Nephron progenitor cell (in vitro differentiated cells): ENCODE measurements around the gene HTR3E.

ENCODE experiments used
- DNase-seq: peaks from one replicate; pipeline ENCODE4 v3.0.0; 2021
- H3K27ac Mint-ChIP-seq: 2 replicates; pipeline ENCODE4 v1.8.0; 2021; ENCODE audit warnings: mild to moderate bottlenecking, moderate library complexity, mixed read lengths
- H3K27me3 Mint-ChIP-seq: 2 replicates; pipeline ENCODE4 v1.8.0; 2021; ENCODE audit warnings: mild to moderate bottlenecking, low read depth, mixed read lengths; ENCODE audit not compliant: poor library complexity
- H3K36me3 Mint-ChIP-seq: 2 replicates; pipeline ENCODE4 v1.8.0; 2021; ENCODE audit warnings: low read depth, mixed read lengths
- H3K4me1 Mint-ChIP-seq: 2 replicates; pipeline ENCODE4 v1.8.0; 2021; ENCODE audit warnings: mixed read lengths
- H3K4me3 Mint-ChIP-seq: 2 replicates; pipeline ENCODE4 v1.8.0; 2021; ENCODE audit warnings: mild to moderate bottlenecking, moderate library complexity, mixed read lengths
- H3K9me3 Mint-ChIP-seq: 2 replicates; pipeline ENCODE4 v1.8.0; 2021; ENCODE audit warnings: mild to moderate bottlenecking, moderate library complexity, mixed read lengths
- TF ChIP-seq, protein P1 (sequence below): fragments of 200-600 bp; sonication (generic); IDR thresholded peaks from 2 replicates; pipeline ENCODE4 v1.5.0; 2021; ENCODE audit warnings: antibody characterized with exemption

Gene HTR3E

DNA sequence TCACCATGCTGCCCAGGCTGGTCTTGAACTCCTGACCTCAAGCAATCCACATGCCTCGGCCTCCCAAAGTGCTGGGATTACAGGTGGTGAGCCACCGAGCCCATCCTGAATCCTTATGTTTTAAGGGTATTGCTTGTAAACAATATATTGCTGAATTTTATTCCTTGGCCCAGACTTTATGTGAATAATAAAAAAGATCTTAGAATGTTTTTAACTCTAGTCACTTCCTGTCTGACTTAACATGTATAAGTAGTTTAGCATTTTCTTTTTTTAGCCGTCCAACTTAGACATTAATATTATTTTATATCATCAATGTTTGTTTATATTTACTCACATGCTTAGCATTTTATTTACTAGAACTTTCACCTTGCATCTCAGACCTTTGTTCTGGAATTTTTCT is 29.1 kb downstream of the HTR3E start:
- TF ChIP-seq, protein P1, sequence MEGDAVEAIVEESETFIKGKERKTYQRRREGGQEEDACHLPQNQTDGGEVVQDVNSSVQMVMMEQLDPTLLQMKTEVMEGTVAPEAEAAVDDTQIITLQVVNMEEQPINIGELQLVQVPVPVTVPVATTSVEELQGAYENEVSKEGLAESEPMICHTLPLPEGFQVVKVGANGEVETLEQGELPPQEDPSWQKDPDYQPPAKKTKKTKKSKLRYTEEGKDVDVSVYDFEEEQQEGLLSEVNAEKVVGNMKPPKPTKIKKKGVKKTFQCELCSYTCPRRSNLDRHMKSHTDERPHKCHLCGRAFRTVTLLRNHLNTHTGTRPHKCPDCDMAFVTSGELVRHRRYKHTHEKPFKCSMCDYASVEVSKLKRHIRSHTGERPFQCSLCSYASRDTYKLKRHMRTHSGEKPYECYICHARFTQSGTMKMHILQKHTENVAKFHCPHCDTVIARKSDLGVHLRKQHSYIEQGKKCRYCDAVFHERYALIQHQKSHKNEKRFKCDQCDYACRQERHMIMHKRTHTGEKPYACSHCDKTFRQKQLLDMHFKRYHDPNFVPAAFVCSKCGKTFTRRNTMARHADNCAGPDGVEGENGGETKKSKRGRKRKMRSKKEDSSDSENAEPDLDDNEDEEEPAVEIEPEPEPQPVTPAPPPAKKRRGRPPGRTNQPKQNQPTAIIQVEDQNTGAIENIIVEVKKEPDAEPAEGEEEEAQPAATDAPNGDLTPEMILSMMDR = no peak

DNA sequence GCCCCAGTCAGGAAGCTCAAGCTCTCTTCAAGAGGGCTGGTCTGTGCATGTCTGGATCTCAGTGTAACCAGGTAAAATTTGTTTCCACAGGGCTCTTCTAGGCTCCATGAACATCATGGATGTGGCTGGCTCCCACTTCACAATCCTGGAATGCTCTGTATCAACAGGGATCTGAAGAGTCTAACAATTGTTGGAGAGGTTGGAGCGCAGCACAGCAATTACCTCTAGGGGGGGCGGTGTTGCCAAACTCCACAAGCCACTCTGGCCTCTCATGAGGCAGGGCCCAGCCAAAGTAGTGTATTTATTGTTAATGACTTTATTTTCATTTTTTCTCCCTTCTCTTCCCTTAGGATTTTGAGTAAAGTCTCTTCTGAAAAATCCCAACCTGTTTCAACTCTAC is 32.1 kb downstream of the HTR3E start:
- H3K27ac Mint-ChIP-seq = peak overlapping the region; percentile 7
- no peak overlapping the region for H3K4me3 Mint-ChIP-seq
- TF ChIP-seq, protein P1 = peak; percentile 43
- H3K9me3 Mint-ChIP-seq = no peaks in the 10 kb centered on the region
- DNase-seq = peak; percentile 40
- peaks cover 16% of the 10 kb centered on the region for H3K27me3 Mint-ChIP-seq
- H3K4me1 Mint-ChIP-seq = peaks cover 8% of the 10 kb centered on the region
- H3K36me3 Mint-ChIP-seq = no peaks in the 10 kb centered on the region

More for the DNA sequence above, 29.1 kb downstream of the HTR3E start:
- Mint-ChIP-seq H3K4me3 (no peak overlapping the region), H3K4me1 (no peaks in the 10 kb centered on the region), H3K27me3 (peaks cover 4% of the 10 kb centered on the region), H3K27ac (no peak overlapping the region), H3K9me3 (no peaks in the 10 kb centered on the region), H3K36me3 (no peaks in the 10 kb centered on the region)
- no peak for DNase-seq

DNA sequence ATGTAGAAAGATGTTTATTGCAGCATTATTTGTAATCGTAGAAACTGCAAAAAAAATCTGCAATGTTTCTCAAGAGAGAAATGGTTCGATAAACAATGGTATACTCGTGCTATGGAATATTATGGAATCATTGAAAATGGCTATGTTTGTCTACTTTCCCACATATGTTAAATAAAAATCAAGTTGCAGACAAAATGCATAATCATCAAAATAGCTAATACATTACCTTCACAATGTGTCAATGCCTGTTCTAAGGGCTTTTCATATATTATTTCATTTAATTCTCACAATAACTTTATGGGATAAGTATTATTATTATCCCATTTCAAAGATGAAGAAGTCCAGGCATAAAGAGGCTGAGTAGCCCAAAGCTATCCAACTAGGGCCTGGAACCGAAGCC is 36.1 kb downstream of the HTR3E start:
- Mint-ChIP-seq H3K27ac (no peak overlapping the region), H3K4me1 (peaks cover 40% of the 10 kb centered on the region), H3K27me3 (peaks cover 14% of the 10 kb centered on the region), H3K9me3 (no peaks in the 10 kb centered on the region), H3K4me3 (no peak overlapping the region), H3K36me3 (peaks cover 6% of the 10 kb centered on the region)
- TF ChIP-seq, protein P1 = no peak
- no peak for DNase-seq

DNA sequence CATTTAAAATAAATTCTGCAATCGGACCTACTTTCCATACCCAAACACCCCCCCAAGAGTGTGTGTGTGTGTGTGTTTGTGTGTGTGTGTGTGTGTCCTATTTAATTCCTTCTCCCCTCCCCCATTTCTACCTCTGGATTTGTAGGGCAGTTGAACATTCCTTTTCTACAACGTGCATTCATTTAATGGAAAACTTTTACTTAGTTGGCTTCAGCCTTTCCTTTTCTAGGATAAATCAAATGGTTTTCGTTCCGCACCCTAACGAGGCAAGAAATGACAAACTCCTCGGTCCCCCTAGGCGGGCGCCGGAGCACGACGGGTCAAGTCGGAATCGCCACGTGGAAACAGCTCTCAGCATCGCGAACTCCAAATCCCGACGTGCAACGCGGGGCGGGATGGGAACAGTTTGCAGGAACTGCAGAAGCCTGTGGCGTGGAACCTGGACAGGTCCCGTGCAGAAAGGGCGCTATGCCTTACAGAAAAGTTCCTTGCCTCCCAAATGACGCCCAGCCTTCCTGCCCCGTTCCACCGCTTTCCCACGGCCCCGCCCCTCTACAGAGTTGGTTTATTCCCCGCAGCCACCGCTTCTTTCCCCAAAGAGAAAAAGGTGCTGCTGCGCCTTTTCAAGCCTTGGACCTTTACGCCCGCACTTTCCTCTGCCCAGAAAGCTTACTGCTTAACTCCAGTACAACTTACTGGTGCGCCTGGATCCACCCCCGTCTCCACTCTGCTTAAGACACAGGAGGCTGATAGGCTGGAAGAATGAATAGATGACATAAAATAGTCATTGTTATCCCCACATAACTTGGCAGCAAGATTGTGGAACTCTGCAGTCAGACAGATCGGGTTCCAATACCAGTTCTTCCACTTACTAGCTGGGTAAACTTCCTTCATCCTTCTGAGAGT is 37.2 kb downstream of the HTR3E start:
- TF ChIP-seq, protein P1 = no peak
- Mint-ChIP-seq H3K4me1 (peaks cover 40% of the 10 kb centered on the region), H3K4me3 (peak overlapping the region; percentile 99), H3K9me3 (no peaks in the 10 kb centered on the region), H3K36me3 (peaks cover 7% of the 10 kb centered on the region), H3K27me3 (peaks cover 14% of the 10 kb centered on the region), H3K27ac (peak overlapping the region; percentile 90)
- peak; percentile 76 for DNase-seq

DNA sequence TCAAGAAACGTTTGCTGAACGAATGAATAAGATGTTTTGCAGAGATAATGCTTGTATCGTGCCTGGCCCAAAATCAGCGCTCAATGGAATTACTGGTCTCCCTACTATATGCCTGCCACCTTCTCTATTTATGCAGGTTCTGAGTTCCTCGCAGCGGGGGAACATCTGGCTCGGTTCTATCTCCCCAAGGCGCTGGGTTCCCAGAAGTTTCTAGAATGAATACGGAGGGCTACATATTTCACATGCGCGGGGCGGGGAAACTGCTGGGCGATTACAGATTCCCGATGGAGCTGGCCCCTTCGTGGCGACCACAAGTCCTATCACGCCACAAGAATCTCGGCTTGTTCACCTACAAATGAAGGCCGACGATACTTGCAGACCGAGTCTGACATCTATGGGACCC is 37.9 kb downstream of the HTR3E start:
- no peak for DNase-seq
- peak overlapping the region; percentile 90 for H3K27ac Mint-ChIP-seq
- TF ChIP-seq, protein P1 = no peak
- H3K27me3 Mint-ChIP-seq = peaks cover 14% of the 10 kb centered on the region
- peaks cover 7% of the 10 kb centered on the region for H3K36me3 Mint-ChIP-seq
- H3K4me3 Mint-ChIP-seq = peak overlapping the region; percentile 99
- H3K9me3 Mint-ChIP-seq = no peaks in the 10 kb centered on the region
- H3K4me1 Mint-ChIP-seq = peaks cover 40% of the 10 kb centered on the region
